A549 (cell line): ENCODE measurements around the gene MRPL16. TPM values are rescaled to one million over a fixed set of nuclear protein-coding genes. Genes with fewer than 3 reads are reported as not detected.
"Not testable (repeated sequence)": the region's sequence is repeated elsewhere in the genome, so short reads cannot be mapped to it uniquely, and the experiment has no call there.

ENCODE experiments used
- ATAC-seq, 2 experiments: fragments of 200-7000 bp in 1 of 2; fragments of >200 bp in 1 of 2; cut with Nextera tagmentation in 1 of 2; cut with Tn5 transposase in 1 of 2; 3 replicates each; pipeline versions ENCODE4 v1.8.0 to v1.9.1; 2018 to 2020; ENCODE audit warnings: mild to moderate bottlenecking in 1 of 2, moderate library complexity in 1 of 2
- CTCF ChIA-PET: fragments of 300-600 bp; sonication (Branson Sonifier 250); formaldehyde crosslinking; extraction: SDS; loops from one replicate; lab custom pipeline; 2021; ENCODE audit warnings: antibody characterized with exemption, inconsistent platforms; lab: Yijun Ruan, JAX
- POLR2A ChIA-PET: fragments of 350-600 bp; formaldehyde crosslinking; extraction: SDS; loops from one replicate; lab custom pipeline; 2021; ENCODE audit warnings: antibody characterized with exemption, inconsistent platforms; lab: Yijun Ruan, JAX
- DNase-seq, 2 experiments: peaks; one replicate each; pipeline versions ENCODE4 v3.0.0 to v3.0.0-alpha.2; 2011 to 2016; ENCODE audit warnings: low read depth in 1 of 2, low spot score in 1 of 2
- FAIRE-seq: peaks from 2 replicates; lab custom pipeline; 2011; peaks lifted over from hg19 to GRCh38; lab: Jason Lieb, UNC
- H3K27ac ChIP-seq, 2 experiments: fragments of >200 bp; sonication (Bioruptor Twin); formaldehyde crosslinking; 3 replicates each; pipeline ENCODE4 v1.5.1; 2016 to 2017
- H3K4me1 ChIP-seq: fragments of >200 bp; sonication (Bioruptor Twin); formaldehyde crosslinking; 3 replicates; pipeline ENCODE4 v1.6.1; 2016
- H3K4me2 ChIP-seq: fragments of >200 bp; sonication (Bioruptor Twin); formaldehyde crosslinking; 3 replicates; pipeline ENCODE4 v1.6.1; 2016
- H3K4me3 ChIP-seq: fragments of >200 bp; sonication (Bioruptor Twin); formaldehyde crosslinking; 3 replicates; pipeline ENCODE4 v1.5.1; 2016
- H3K9me3 ChIP-seq: fragments of >200 bp; sonication (Bioruptor Twin); formaldehyde crosslinking; 3 replicates; pipeline ENCODE4 v1.6.1; 2016
- ATOH8 ChIP-seq: fragments of 250-450 bp; sonication (Bioruptor Pico); IDR thresholded peaks from 2 replicates; pipeline ENCODE4 v1.5.0; 2020; ENCODE audit warnings: low read depth, mild to moderate bottlenecking, moderate library complexity
- BHLHE40 ChIP-seq: IDR thresholded peaks from 2 replicates; pipeline ENCODE4 v1.6.1; 2012; ENCODE audit warnings: low read depth, low read length, inconsistent platforms
- CEBPB ChIP-seq, 2 experiments: fragments of >200 bp in 1 of 2; sonication (Bioruptor Twin) in 1 of 2; formaldehyde crosslinking in 1 of 2; IDR thresholded peaks; 2 replicates each; pipeline ENCODE4 v1.6.1; 2012 to 2016
- E2F6 ChIP-seq: IDR thresholded peaks from 2 replicates; pipeline ENCODE4 v1.6.1; 2012; ENCODE audit warnings: low read depth, borderline replicate concordance
- FOSB ChIP-seq: fragments of 250-450 bp; sonication (Bioruptor Pico); IDR thresholded peaks from 2 replicates; pipeline ENCODE4 v1.5.0; 2020; ENCODE audit warnings: mild to moderate bottlenecking, moderate library complexity
- HMGXB4 ChIP-seq: fragments of 250-450 bp; sonication (Bioruptor Pico); IDR thresholded peaks from 2 replicates; pipeline ENCODE4 v1.5.0; 2021; ENCODE audit warnings: mild to moderate bottlenecking, moderate library complexity, borderline replicate concordance
- HOXB5 ChIP-seq: fragments of 250-450 bp; sonication (Bioruptor Pico); IDR thresholded peaks from 2 replicates; pipeline ENCODE4 v1.5.0; 2020; ENCODE audit warnings: mild to moderate bottlenecking, moderate library complexity
- JUN ChIP-seq, 2 experiments: fragments of >200 bp; sonication (Bioruptor Twin); formaldehyde crosslinking; IDR thresholded peaks; 2 replicates in 1 of 2; 3 replicates in 1 of 2; pipeline ENCODE4 v1.6.1; 2016 to 2017
- KDM1A ChIP-seq: fragments of 200-600 bp; sonication (generic); IDR thresholded peaks from 2 replicates; pipeline ENCODE4 v1.6.1; 2016; ENCODE audit warnings: low read depth, mild to moderate bottlenecking
- MAFK ChIP-seq: fragments of 450-650 bp; IDR thresholded peaks from 2 replicates; pipeline ENCODE4 v1.6.1; 2014; ENCODE audit not compliant: partially characterized antibody
- MAX ChIP-seq: IDR thresholded peaks from 2 replicates; pipeline ENCODE4 v1.6.1; 2012
- MYC ChIP-seq: IDR thresholded peaks from 2 replicates; pipeline ENCODE4 v1.6.1; 2012; ENCODE audit warnings: mild to moderate bottlenecking, inconsistent platforms, low read length, improper control_type of control experiment, borderline replicate concordance
- PHF8 ChIP-seq: fragments of 200-600 bp; sonication (generic); IDR thresholded peaks from 2 replicates; pipeline ENCODE4 v1.6.1; 2016; ENCODE audit warnings: low read depth, mild to moderate bottlenecking, antibody characterized with exemption, moderate library complexity, borderline replicate concordance
- POLR2A ChIP-seq: IDR thresholded peaks from 2 replicates; pipeline ENCODE4 v1.6.1; 2012; ENCODE audit warnings: mild to moderate bottlenecking, low read length
- RNF2 ChIP-seq: fragments of 200-600 bp; sonication (generic); IDR thresholded peaks from 2 replicates; pipeline ENCODE4 v1.6.1; 2016; ENCODE audit warnings: low read depth, mild to moderate bottlenecking, antibody characterized with exemption, moderate library complexity, borderline replicate concordance
- ZFP36 ChIP-seq: fragments of 450-650 bp; IDR thresholded peaks from 2 replicates; pipeline ENCODE4 v1.6.1; 2014; ENCODE audit warnings: borderline replicate concordance; ENCODE audit not compliant: partially characterized antibody
- ZNF302 ChIP-seq: fragments of 250-450 bp; sonication (Bioruptor Pico); IDR thresholded peaks from 2 replicates; pipeline ENCODE4 v1.9.0; 2021; ENCODE audit warnings: inconsistent platforms, mild to moderate bottlenecking, moderate library complexity
- WGBS: methylation state at CpG from one replicate; pipeline ENCODE4 v1.1.6; 2017; ENCODE audit errors: missing lambda C conversion rate; 5-methylcytosine and 5-hydroxymethylcytosine counted together
- polyA plus RNA-seq, 4 experiments: library from polyadenylated mRNA; depleted of rRNA in 3 of 4; stranded (reverse); fragments of >200 nt; fragmentation: RNase III in 1 of 4; extraction: RNeasy Plus Mini Kit Qiagen cat#74134 plus additional on column Dnase treatment in 1 of 4; gene quantifications; 2 replicates in 3 of 4; 3 replicates in 1 of 4; pipeline ENCODE4 v1.2.3, GENCODE V29; 2011 to 2017

Gene MRPL16
- polyA plus RNA-seq, 2 of the 4 experiments (the other 2 are of a cell fraction): 57.3 to 77.7 TPM

GRCh38 chr11:59787816-59788215 lies 22.8 kb downstream of the MRPL16 start:
- TF ChIP-seq HOXB5 (CRISPR knock-in tag) (no peak), CEBPB (IDR thresholded peaks at IDR 0.05) (no peak)
- ChIA-PET CTCF (interaction anchor here (1.0 to 5.3 kb wide), 7 partner anchors 8 to 108 kb away, joined by 3 to 29 read pairs (median 5); no protein-coding TSS in a partner anchor), POLR2A (interaction anchor here (1.3 kb wide), 1 partner anchor 119 kb away, joined by 3 read pairs; the partner anchor contains the start of gene PATL1)
- no peaks in the 10 kb centered on the region for H3K9me3 ChIP-seq
- peaks cover 19% of the 10 kb centered on the region for H3K4me1 ChIP-seq
- no peak overlapping the region for H3K4me2 ChIP-seq
- DNase-seq: no peak
- H3K4me3 ChIP-seq: no peak overlapping the region
- 87% methylated on average over 3 of the region's 3 CpGs for WGBS
- no peak for FAIRE-seq
- H3K27ac ChIP-seq: no peak overlapping the region
- ATAC-seq: no peak

GRCh38 chr11:59787255-59787588 lies 23.4 kb downstream of the MRPL16 start:
- ATAC-seq: peak in 1 of 2 experiments; percentile 79; a peak in 4 of 6 replicates
- POLR2A ChIA-PET: interaction anchor here (1.3 kb wide), 1 partner anchor 118 kb away, joined by 3 read pairs; the partner anchor contains the start of gene PATL1
- WGBS: 75% methylated on average over 4 of the region's 4 CpGs

GRCh38 chr11:59785818-59786217 lies 24.8 kb downstream of the MRPL16 start:
- ChIA-PET CTCF (interaction anchor here (1.0 to 5.3 kb wide), 6 partner anchors 8 to 32 kb away, joined by 3 to 29 read pairs (median 15); partner anchors contain the start of gene STX3), POLR2A (interaction anchor here (0.7 to 0.9 kb wide), 3 partner anchors 16 to 220 kb away, joined by 3 to 4 read pairs (median 4); no protein-coding TSS in a partner anchor)
- DNase-seq (no peak), FAIRE-seq (no peak), ATAC-seq (no peak)
- Histone ChIP-seq H3K4me3 (no peak overlapping the region), H3K4me1 (peaks cover 19% of the 10 kb centered on the region), H3K4me2 (no peak overlapping the region), H3K27ac (no peak overlapping the region), H3K9me3 (no peaks in the 10 kb centered on the region)
- TF ChIP-seq HMGXB4 (CRISPR knock-in tag): no peak
- no peak for TF ChIP-seq ZNF302 (CRISPR knock-in tag)
- TF ChIP-seq ATOH8 (CRISPR knock-in tag): no peak
- no peak for TF ChIP-seq POLR2A
- TF ChIP-seq PHF8: no peak
- no peak for TF ChIP-seq MAFK
- no peak for TF ChIP-seq BHLHE40
- no peak for TF ChIP-seq MAX
- no peak for TF ChIP-seq E2F6
- TF ChIP-seq FOSB (CRISPR knock-in tag): no peak
- no peak for TF ChIP-seq RNF2
- no peak for TF ChIP-seq ZFP36
- TF ChIP-seq JUN (IDR thresholded peaks at IDR 0.05): no peak
- WGBS: 66% methylated on average over 4 of the region's 4 CpGs

More at GRCh38 chr11:59787255-59787588, 23.4 kb downstream of the MRPL16 start:
- CTCF ChIA-PET: interaction anchor here (1.9 to 5.3 kb wide), 5 partner anchors 9 to 33 kb away, joined by 5 to 29 read pairs (median 17); partner anchors contain the start of gene STX3
- FAIRE-seq (no peak), DNase-seq (no peak)
- Histone ChIP-seq H3K4me1 (peaks cover 19% of the 10 kb centered on the region), H3K4me2 (peak overlapping the region; percentile 81), H3K9me3 (no peaks in the 10 kb centered on the region), H3K27ac (no peak overlapping the region; a peak in 1 of 6 replicates), H3K4me3 (no peak overlapping the region)
- TF ChIP-seq MYC (no peak), KDM1A (no peak)

- H3K9me3 ChIP-seq, POLR2A ChIA-PET, H3K4me3 ChIP-seq, ATAC-seq, FAIRE-seq, H3K4me2 ChIP-seq, DNase-seq, H3K27ac ChIP-seq: not testable (repeated sequence)
- CTCF ChIA-PET: interaction anchor here (3.1 to 5.3 kb wide), 3 partner anchors 11 to 30 kb away, joined by 13 to 29 read pairs (median 21); partner anchors contain the start of gene STX3
- WGBS: 89% methylated on average over 5 of the region's 5 CpGs
- H3K4me1 ChIP-seq: peaks cover 19% of the 10 kb centered on the region
Observed at GRCh38 chr11:59784441-59784840, 26.1 kb downstream of the MRPL16 start.
